Activated CD4-positive, alpha-beta T cell treated with anti-CD3 and anti-CD28 coated beads for 1 hour (primary cell): ENCODE measurements around the gene RSU1.

Experiments used
- DNase-seq: peaks from one replicate; pipeline ENCODE4 v3.0.0-alpha.2; 2020

RSU1 gene

DNA sequence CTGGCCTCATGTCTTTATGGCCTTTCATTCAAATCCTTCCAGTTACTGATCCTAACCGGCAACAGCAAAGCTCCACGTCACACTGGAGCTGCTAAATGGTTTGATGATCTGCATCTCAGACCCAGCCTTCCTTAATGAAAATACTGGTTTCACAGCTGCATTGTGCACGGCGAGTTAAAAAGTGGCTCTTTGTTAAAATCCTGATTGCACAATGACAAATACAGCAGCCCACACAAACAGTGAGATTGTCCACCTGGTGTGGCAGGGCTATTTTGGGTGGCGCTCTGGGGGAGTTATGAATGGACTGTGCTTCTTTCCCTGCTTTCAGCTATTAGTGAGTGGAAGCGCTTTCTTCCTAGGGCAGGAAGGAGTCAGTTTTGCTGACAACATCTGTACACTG lies 232.1 kb downstream of the RSU1 start:
- DNase-seq: no peak

GRCh38 chr10:16583382-16583781 lies 233.8 kb downstream of the RSU1 start:
- no peak for DNase-seq

GRCh38 chr10:16581202-16581601 lies 236.0 kb downstream of the RSU1 start:
- no peak for DNase-seq

- DNase-seq: no peak
Measured at GRCh38 chr10:16570731-16571130, 246.5 kb downstream of the RSU1 start.

- no peak for DNase-seq
Measured at GRCh38 chr10:16566202-16566805, 250.9 kb downstream of the RSU1 start.

DNA sequence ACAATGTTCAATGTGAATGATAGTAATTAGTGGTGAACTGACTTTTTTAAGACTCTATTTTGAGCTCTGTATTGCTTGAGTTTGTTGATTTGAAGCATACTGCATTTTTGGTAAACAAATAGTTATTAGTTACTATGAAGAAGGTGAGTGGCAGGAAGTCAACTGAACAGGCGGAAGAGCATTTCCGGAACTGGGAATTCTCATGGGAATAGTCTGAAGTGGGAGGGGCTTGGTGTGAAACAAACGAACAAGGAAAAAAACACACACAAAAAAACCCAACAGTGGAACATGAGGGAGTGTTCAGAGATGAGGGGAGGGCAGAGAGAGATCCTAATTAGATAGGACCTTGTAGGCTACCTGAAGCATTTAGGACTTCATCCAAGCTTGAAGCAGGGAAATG lies 251.6 kb downstream of the RSU1 start:
- DNase-seq: no peak

DNA sequence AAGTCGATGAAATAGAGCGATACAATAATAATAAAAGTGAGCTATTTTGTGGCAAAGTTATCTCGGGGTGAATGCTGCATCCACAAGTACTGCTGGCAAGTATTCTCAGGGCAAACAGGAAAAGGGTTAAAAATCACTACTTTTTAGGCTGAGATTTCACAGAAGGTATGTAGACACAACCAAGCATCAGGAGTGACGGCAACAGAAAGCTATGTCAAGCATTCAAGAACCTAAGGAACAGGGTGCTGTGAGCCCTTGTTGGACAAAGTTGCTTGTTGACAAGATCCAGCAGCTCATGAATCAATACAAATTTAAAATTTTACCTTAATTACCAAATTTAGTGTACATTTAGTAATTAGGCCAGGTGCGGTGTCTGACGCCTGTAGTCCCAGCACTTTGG lies 254.3 kb downstream of the RSU1 start:
- DNase-seq: no peak

DNA sequence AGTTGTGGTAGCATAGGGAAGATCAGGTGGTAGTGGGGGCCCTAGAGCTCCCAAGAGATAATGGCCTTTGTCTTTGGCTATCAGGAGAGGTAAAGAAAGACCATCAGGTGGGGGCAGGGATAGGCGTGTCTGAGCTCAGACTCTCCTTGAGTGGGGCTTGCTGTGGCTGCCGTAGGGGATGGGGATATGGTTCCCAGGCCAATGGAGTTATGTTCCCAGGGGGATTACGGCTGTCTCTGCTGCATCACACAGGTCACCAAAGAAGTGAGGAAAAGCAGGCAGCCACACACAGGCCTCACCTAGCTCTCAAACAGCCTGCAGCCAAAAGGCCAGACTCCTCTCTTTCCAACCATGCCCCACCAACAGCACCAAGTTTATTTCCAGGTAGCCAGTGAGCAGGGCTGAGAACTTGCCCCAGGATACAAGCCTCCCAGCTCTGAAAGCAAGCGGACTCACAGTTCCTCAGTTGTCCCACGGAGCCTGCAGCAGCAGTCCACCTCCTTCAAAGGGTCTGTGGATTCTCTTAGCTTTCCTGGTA lies 257.9 kb downstream of the RSU1 start:
- DNase-seq: no peak

GRCh38 chr10:16547973-16548372 lies 269.3 kb downstream of the RSU1 start:
- DNase-seq: no peak

GRCh38 chr10:16545116-16545736 lies 272.0 kb downstream of the RSU1 start:
- no peak for DNase-seq

DNA sequence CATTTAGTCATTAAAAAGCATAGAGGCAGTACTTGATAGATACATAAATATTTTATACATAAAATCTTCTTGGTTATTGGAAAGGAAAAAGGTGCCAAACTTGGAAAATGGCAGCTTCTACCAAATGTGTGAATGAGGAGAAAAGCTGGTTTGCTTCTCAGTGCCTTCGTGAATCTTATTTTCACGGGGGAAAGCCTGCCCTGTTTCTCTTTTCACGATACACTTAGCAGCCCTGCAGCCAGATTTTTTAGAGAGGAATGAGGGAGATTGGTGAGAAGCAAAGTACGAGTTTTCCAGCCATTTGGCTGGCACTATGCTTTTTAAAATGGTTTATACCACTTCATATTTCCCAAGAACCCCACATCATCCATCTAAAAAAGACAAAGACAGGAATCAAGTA lies 272.6 kb downstream of the RSU1 start:
- no peak for DNase-seq

DNA sequence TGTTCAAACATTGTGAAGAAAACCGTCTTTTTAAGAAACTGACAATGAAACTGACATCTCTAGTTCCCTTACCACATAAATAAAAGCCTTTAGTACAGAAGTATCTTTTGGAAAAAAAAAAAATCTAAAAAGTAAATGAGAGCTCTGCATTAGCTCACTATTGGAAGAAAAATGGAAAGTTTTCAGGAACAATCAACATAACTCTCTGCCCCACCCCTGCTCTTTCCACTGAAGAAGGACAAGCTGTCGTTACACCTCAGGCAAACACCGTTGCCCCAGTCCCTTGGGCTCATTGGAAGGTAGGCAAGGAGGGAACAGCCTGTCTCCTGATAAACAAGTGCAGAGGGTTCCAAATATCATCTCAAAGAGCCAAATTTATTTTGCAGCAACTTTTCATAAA lies 273.1 kb downstream of the RSU1 start:
- no peak for DNase-seq
